GM19467 (cell line): Measurements from ENCODE around the gene ZNF678.
"Not testable (repeated sequence)": the region's sequence is repeated elsewhere in the genome, so short reads cannot be mapped to it uniquely, and the experiment has no call there.

ENCODE experiments used
- ATAC-seq: cut with Tn5 transposase; IDR thresholded peaks from one replicate; pipeline ENCODE4 v1.9.1; 2021; ENCODE audit warnings: mild to moderate bottlenecking, moderate library complexity; ENCODE audit not compliant: unreplicated experiment

Gene ZNF678

GRCh38 chr1:227549892-227550291 lies 13.5 kb upstream of the ZNF678 start:
- no peak for ATAC-seq

- ATAC-seq, result not testable (repeated sequence)
Measured at GRCh38 chr1:227551881-227552280, 11.5 kb upstream of the ZNF678 start.

GRCh38 chr1:227556288-227556687 lies 7.1 kb upstream of the ZNF678 start:
- ATAC-seq, result no peak

GRCh38 chr1:227557962-227558725 lies 5.2 kb upstream of the ZNF678 start:
- ATAC-seq, result no peak

- ATAC-seq, result no peak
Measured at GRCh38 chr1:227558732-227559262, 4.6 kb upstream of the ZNF678 start.

- no peak for ATAC-seq
Measured at GRCh38 chr1:227559499-227559898, 3.9 kb upstream of the ZNF678 start.

GRCh38 chr1:227559926-227560325 lies 3.4 kb upstream of the ZNF678 start:
- ATAC-seq, result no peak

GRCh38 chr1:227560393-227561173 lies 2.8 kb upstream of the ZNF678 start:
- no peak for ATAC-seq

GRCh38 chr1:227561241-227561907 lies 2.0 kb upstream of the ZNF678 start:
- ATAC-seq, result no peak

- ATAC-seq, result no peak
Measured at GRCh38 chr1:227562037-227562436, 1.3 kb upstream of the ZNF678 start.

- ATAC-seq, result no peak
Measured at GRCh38 chr1:227562933-227563323, 428 bp upstream of the ZNF678 start.

- no peak for ATAC-seq
Measured at GRCh38 chr1:227567256-227567655, 3.9 kb downstream of the ZNF678 start.

- ATAC-seq, result no peak
Measured at GRCh38 chr1:227568593-227568992, 5.2 kb downstream of the ZNF678 start.

GRCh38 chr1:227572752-227573151 lies 9.4 kb downstream of the ZNF678 start:
- no peak for ATAC-seq

- ATAC-seq, result no peak
Measured at GRCh38 chr1:227574926-227575325, 11.6 kb downstream of the ZNF678 start.

GRCh38 chr1:227576189-227576588 lies 12.8 kb downstream of the ZNF678 start:
- no peak for ATAC-seq

GRCh38 chr1:227577500-227577899 lies 14.1 kb downstream of the ZNF678 start:
- no peak for ATAC-seq

GRCh38 chr1:227583354-227583753 lies 20.0 kb downstream of the ZNF678 start:
- no peak for ATAC-seq

GRCh38 chr1:227586733-227587132 lies 23.4 kb downstream of the ZNF678 start:
- no peak for ATAC-seq

- ATAC-seq, result no peak
Measured at GRCh38 chr1:227587968-227588367, 24.6 kb downstream of the ZNF678 start.

GRCh38 chr1:227588769-227589168 lies 25.4 kb downstream of the ZNF678 start:
- ATAC-seq, result not testable (repeated sequence)
